Stimulated activated CD4-positive, alpha-beta T cell treated with anti-CD3 and anti-CD28 coated beads, Interleukin-12 subunit alpha, Interleukin-12 subunit beta, amount 100 ng/mL, for 24 hours (primary cell): ENCODE data around the gene EDAR.

Experiments used
- DNase-seq, 2 experiments: peaks; one replicate each; pipeline ENCODE4 v3.0.0-alpha.2; 2020; ENCODE audit warnings: low read depth in 2 of 2

Gene EDAR

GRCh38 chr2:108908713-108909070, 80.3 kb downstream of the EDAR start:
- DNase-seq = no peak

- DNase-seq = no peak
These were observed 81.0 kb downstream of the EDAR start for GRCh38 chr2:108907822-108908712.

- no peak for DNase-seq
These were observed 82.5 kb downstream of the EDAR start for GRCh38 chr2:108906403-108907077.

GRCh38 chr2:108905906-108906305, 83.1 kb downstream of the EDAR start:
- no peak for DNase-seq

- no peak for DNase-seq
These were observed 83.8 kb downstream of the EDAR start for GRCh38 chr2:108905176-108905575.

GRCh38 chr2:108904680-108905079, 84.3 kb downstream of the EDAR start:
- no peak for DNase-seq

- DNase-seq = no peak
These were observed 90.5 kb downstream of the EDAR start for GRCh38 chr2:108898315-108899082.

GRCh38 chr2:108896741-108897140, 92.3 kb downstream of the EDAR start:
- DNase-seq = no peak

GRCh38 chr2:108895188-108895587, 93.8 kb downstream of the EDAR start:
- no peak for DNase-seq

- no peak for DNase-seq
These were observed 94.3 kb downstream of the EDAR start for GRCh38 chr2:108894766-108895165.

- DNase-seq = no peak
These were observed 95.7 kb downstream of the EDAR start for GRCh38 chr2:108893277-108893676.

- no peak for DNase-seq
These were observed 99.1 kb downstream of the EDAR start for GRCh38 chr2:108889907-108890306.

- no peak for DNase-seq
These were observed 104.4 kb downstream of the EDAR start for GRCh38 chr2:108884619-108885018.

GRCh38 chr2:108878276-108878675, 110.7 kb downstream of the EDAR start:
- DNase-seq = no peak

GRCh38 chr2:108877506-108877905, 111.5 kb downstream of the EDAR start:
- DNase-seq = no peak

- no peak for DNase-seq
These were observed 118.9 kb downstream of the EDAR start for GRCh38 chr2:108870069-108870644.

GRCh38 chr2:108869542-108869941, 119.5 kb downstream of the EDAR start:
- no peak for DNase-seq

- DNase-seq = no peak
These were observed 120.1 kb downstream of the EDAR start for GRCh38 chr2:108868911-108869310.

- DNase-seq = no peak
These were observed 123.0 kb downstream of the EDAR start for GRCh38 chr2:108866041-108866440.

GRCh38 chr2:108858894-108859293, 130.1 kb downstream of the EDAR start:
- DNase-seq = no peak

GRCh38 chr2:108855194-108855593, 133.8 kb downstream of the EDAR start:
- DNase-seq = no peak

- no peak for DNase-seq
These were observed 134.5 kb downstream of the EDAR start for GRCh38 chr2:108854484-108854883.
